Activated CD4-positive, alpha-beta T cell treated with anti-CD3 and anti-CD28 coated beads for 1 hour (primary cell): Measurements from ENCODE around the gene SLC44A5.

ENCODE experiments used
- DNase-seq: peaks from one replicate; pipeline ENCODE4 v3.0.0-alpha.2; 2020

SLC44A5 gene

GRCh38 chr1:75588779-75589475 is 22.0 kb downstream of the SLC44A5 start:
- no peak for DNase-seq

GRCh38 chr1:75587692-75588091 is 23.2 kb downstream of the SLC44A5 start:
- no peak for DNase-seq

GRCh38 chr1:75583282-75583681 is 27.6 kb downstream of the SLC44A5 start:
- no peak for DNase-seq

- DNase-seq = no peak
Measured at GRCh38 chr1:75582725-75583261, 28.1 kb downstream of the SLC44A5 start.

GRCh38 chr1:75579046-75579445 is 31.9 kb downstream of the SLC44A5 start:
- no peak for DNase-seq

- DNase-seq = no peak
Measured at GRCh38 chr1:75575837-75576236, 35.1 kb downstream of the SLC44A5 start.

- DNase-seq = no peak
Measured at GRCh38 chr1:75567191-75567590, 43.7 kb downstream of the SLC44A5 start.

- no peak for DNase-seq
Measured at GRCh38 chr1:75559800-75560199, 51.1 kb downstream of the SLC44A5 start.

- no peak for DNase-seq
Measured at GRCh38 chr1:75559136-75559535, 51.8 kb downstream of the SLC44A5 start.

GRCh38 chr1:75554870-75555269 is 56.0 kb downstream of the SLC44A5 start:
- no peak for DNase-seq

- DNase-seq = no peak
Measured at GRCh38 chr1:75554181-75554580, 56.7 kb downstream of the SLC44A5 start.

GRCh38 chr1:75550559-75550958 is 60.4 kb downstream of the SLC44A5 start:
- DNase-seq = no peak

GRCh38 chr1:75548721-75549480 is 62.0 kb downstream of the SLC44A5 start:
- DNase-seq = no peak

- DNase-seq = no peak
Measured at GRCh38 chr1:75543705-75544104, 67.2 kb downstream of the SLC44A5 start.

GRCh38 chr1:75542818-75543570 is 67.9 kb downstream of the SLC44A5 start:
- no peak for DNase-seq

- DNase-seq = no peak
Measured at GRCh38 chr1:75539230-75540116, 71.4 kb downstream of the SLC44A5 start.

- no peak for DNase-seq
Measured at GRCh38 chr1:75533085-75533484, 77.8 kb downstream of the SLC44A5 start.

GRCh38 chr1:75531570-75531969 is 79.3 kb downstream of the SLC44A5 start:
- no peak for DNase-seq

- DNase-seq = no peak
Measured at GRCh38 chr1:75529488-75529887, 81.4 kb downstream of the SLC44A5 start.

GRCh38 chr1:75528001-75528400 is 82.9 kb downstream of the SLC44A5 start:
- no peak for DNase-seq

GRCh38 chr1:75522389-75522788 is 88.5 kb downstream of the SLC44A5 start:
- DNase-seq = no peak

GRCh38 chr1:75521658-75522057 is 89.3 kb downstream of the SLC44A5 start:
- DNase-seq = no peak
